Neural progenitor cell (in vitro differentiated cells): ENCODE data around the gene TIGD3. TPM values are rescaled to one million over a fixed set of nuclear protein-coding genes. Genes with fewer than 3 reads are reported as not detected.

Source experiments
- DNase-seq: peaks from one replicate; pipeline ENCODE4 v3.0.0-alpha.2; 2016; ENCODE audit warnings: low spot score
- H2AFZ ChIP-seq: fragments of 200-600 bp; sonication (generic); replicated peaks from 2 replicates; pipeline ENCODE4 v1.6.1; 2016; ENCODE audit warnings: antibody characterized with exemption
- H3F3A ChIP-seq: fragments of 200-600 bp; sonication (generic); 2 replicates; pipeline ENCODE4 v1.6.1; 2016; ENCODE audit warnings: antibody characterized with exemption, low read depth
- H3K27ac ChIP-seq: fragments of 200-600 bp; sonication (generic); 2 replicates; pipeline ENCODE4 v1.5.1; 2016; ENCODE audit warnings: mild to moderate bottlenecking
- H3K27me3 ChIP-seq: fragments of 200-600 bp; sonication (generic); 2 replicates; pipeline ENCODE4 v1.6.1; 2016; ENCODE audit warnings: mild to moderate bottlenecking, moderate library complexity
- H3K36me3 ChIP-seq: fragments of 200-600 bp; sonication (generic); 2 replicates; pipeline ENCODE4 v1.5.1; 2016
- H3K4me1 ChIP-seq: fragments of 200-600 bp; sonication (generic); 2 replicates; pipeline ENCODE4 v1.6.1; 2016; ENCODE audit warnings: mixed run types
- H3K4me2 ChIP-seq: fragments of 200-600 bp; sonication (generic); 2 replicates; pipeline ENCODE4 v1.6.1; 2016
- H3K4me3 ChIP-seq: fragments of 200-600 bp; sonication (generic); 2 replicates; pipeline ENCODE4 v1.5.1; 2016
- H3K79me2 ChIP-seq: fragments of 200-600 bp; sonication (generic); 2 replicates; pipeline ENCODE4 v1.6.1; 2016; ENCODE audit warnings: low read depth
- H3K9ac ChIP-seq: fragments of 200-600 bp; sonication (generic); 2 replicates; pipeline ENCODE4 v1.6.1; 2016
- H3K9me3 ChIP-seq: fragments of 200-600 bp; sonication (generic); 2 replicates; pipeline ENCODE4 v1.5.1; 2016; ENCODE audit warnings: low read depth
- H4K20me1 ChIP-seq: fragments of 200-600 bp; sonication (generic); 2 replicates; pipeline ENCODE4 v1.6.1; 2016; ENCODE audit warnings: low read depth
- H3K27ac Mint-ChIP-seq: 3 replicates; pipeline ENCODE4 v1.8.0; 2021; ENCODE audit warnings: mixed read lengths
- H3K27me3 Mint-ChIP-seq: 2 replicates; pipeline ENCODE4 v1.8.0; 2022; ENCODE audit warnings: low read depth, mild to moderate bottlenecking, inconsistent platforms, moderate library complexity, mixed read lengths; ENCODE audit not compliant: insufficient read depth
- H3K36me3 Mint-ChIP-seq: 3 replicates; pipeline ENCODE4 v1.8.0; 2021; ENCODE audit warnings: mixed read lengths
- H3K4me1 Mint-ChIP-seq: 3 replicates; pipeline ENCODE4 v1.8.0; 2021; ENCODE audit warnings: mixed read lengths
- H3K4me3 Mint-ChIP-seq: 3 replicates; pipeline ENCODE4 v1.8.0; 2021; ENCODE audit warnings: mild to moderate bottlenecking, moderate library complexity, mixed read lengths
- H3K9me3 Mint-ChIP-seq: 3 replicates; pipeline ENCODE4 v1.8.0; 2020; ENCODE audit warnings: mixed read lengths
- EZH2 ChIP-seq: fragments of 200-600 bp; sonication (generic); IDR thresholded peaks from 2 replicates; pipeline ENCODE4 v1.6.1; 2017; ENCODE audit warnings: antibody characterized with exemption, mild to moderate bottlenecking, moderate library complexity
- EZH2phosphoT487 ChIP-seq: fragments of 200-600 bp; sonication (generic); IDR thresholded peaks from 2 replicates; pipeline ENCODE4 v1.6.1; 2017; ENCODE audit warnings: antibody characterized with exemption
- total RNA-seq: library from RNA; depleted of rRNA; stranded (reverse); fragments of >200 nt; gene quantifications from 2 replicates; pipeline ENCODE4 v1.2.3, GENCODE V29; 2015; ENCODE audit warnings: low replicate concordance
- TF ChIP-seq, protein P1 (sequence below): fragments of 200-600 bp; sonication (generic); IDR thresholded peaks from 2 replicates; pipeline ENCODE4 v1.5.1; 2017; ENCODE audit warnings: antibody characterized with exemption, mild to moderate bottlenecking

TIGD3 gene
- total RNA-seq, 1 donor from 2014 or later, result 2.5 TPM

GRCh38 chr11:65404638-65405339, 50.2 kb downstream of the TIGD3 start:
- Histone ChIP-seq H3K36me3 (no peaks in the 10 kb centered on the region), H3K9me3 (no peaks in the 10 kb centered on the region), H3K4me2 (no peak overlapping the region), H3K27me3 (no peaks in the 10 kb centered on the region), H4K20me1 (no peaks in the 10 kb centered on the region), H2AFZ (no peak overlapping the region), H3K27ac (no peak overlapping the region), H3K79me2 (no peaks in the 10 kb centered on the region), H3K9ac (no peak overlapping the region), H3F3A (no peaks in the 10 kb centered on the region), H3K4me3 (no peak overlapping the region), H3K4me1 (no peaks in the 10 kb centered on the region)
- Mint-ChIP-seq H3K36me3 (peaks cover 12% of the 10 kb centered on the region), H3K27ac (no peak overlapping the region), H3K27me3 (no peaks in the 10 kb centered on the region), H3K9me3 (no peaks in the 10 kb centered on the region), H3K4me3 (no peak overlapping the region), H3K4me1 (peaks cover 7% of the 10 kb centered on the region)
- DNase-seq, result no peak
- no peak for TF ChIP-seq EZH2
- TF ChIP-seq, protein P1, sequence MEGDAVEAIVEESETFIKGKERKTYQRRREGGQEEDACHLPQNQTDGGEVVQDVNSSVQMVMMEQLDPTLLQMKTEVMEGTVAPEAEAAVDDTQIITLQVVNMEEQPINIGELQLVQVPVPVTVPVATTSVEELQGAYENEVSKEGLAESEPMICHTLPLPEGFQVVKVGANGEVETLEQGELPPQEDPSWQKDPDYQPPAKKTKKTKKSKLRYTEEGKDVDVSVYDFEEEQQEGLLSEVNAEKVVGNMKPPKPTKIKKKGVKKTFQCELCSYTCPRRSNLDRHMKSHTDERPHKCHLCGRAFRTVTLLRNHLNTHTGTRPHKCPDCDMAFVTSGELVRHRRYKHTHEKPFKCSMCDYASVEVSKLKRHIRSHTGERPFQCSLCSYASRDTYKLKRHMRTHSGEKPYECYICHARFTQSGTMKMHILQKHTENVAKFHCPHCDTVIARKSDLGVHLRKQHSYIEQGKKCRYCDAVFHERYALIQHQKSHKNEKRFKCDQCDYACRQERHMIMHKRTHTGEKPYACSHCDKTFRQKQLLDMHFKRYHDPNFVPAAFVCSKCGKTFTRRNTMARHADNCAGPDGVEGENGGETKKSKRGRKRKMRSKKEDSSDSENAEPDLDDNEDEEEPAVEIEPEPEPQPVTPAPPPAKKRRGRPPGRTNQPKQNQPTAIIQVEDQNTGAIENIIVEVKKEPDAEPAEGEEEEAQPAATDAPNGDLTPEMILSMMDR, result no peak
- TF ChIP-seq EZH2phosphoT487, result no peak

Other genes starting within 250 kb of the TIGD3 start
- gene TM7SF2, start 242.9 kb upstream of the TIGD3 start, total RNA-seq, result 36.1 and 109 TPM in 2 replicates
- 1.5 and 8.1 TPM in 2 replicates for gene ZNHIT2, start 237.1 kb upstream of the TIGD3 start, total RNA-seq
- 227 and 288 TPM in 2 replicates for gene FAU, start 232.6 kb upstream of the TIGD3 start, total RNA-seq
- gene MRPL49, start 232.4 kb upstream of the TIGD3 start, total RNA-seq, result 38.3 and 57.5 TPM in 2 replicates
- 7.2 and 12.0 TPM in 2 replicates for gene SYVN1, start 220.2 kb upstream of the TIGD3 start, total RNA-seq
- not detected in 2 replicates for gene SPDYC, start 184.5 kb upstream of the TIGD3 start, total RNA-seq
- 24.3 and 57.3 TPM in 2 replicates for gene CAPN1, start 172.8 kb upstream of the TIGD3 start, total RNA-seq
- gene POLA2, start 92.8 kb upstream of the TIGD3 start, total RNA-seq, result 33.3 and 47.7 TPM in 2 replicates
- gene CDC42EP2, start 39.9 kb upstream of the TIGD3 start, total RNA-seq, result 0.11 and 0.87 TPM in 2 replicates
- 63.3 and 72.1 TPM in 2 replicates for gene DPF2, start 20.9 kb upstream of the TIGD3 start, total RNA-seq
- 0.47 and 1.2 TPM in 2 replicates for gene SLC25A45, start 27.9 kb downstream of the TIGD3 start, total RNA-seq
- gene FRMD8, start 31.9 kb downstream of the TIGD3 start, total RNA-seq, result 5.8 and 28.3 TPM in 2 replicates
- 2.8 and 4.0 TPM in 2 replicates for gene NEAT1, start 68.0 kb downstream of the TIGD3 start, total RNA-seq
- 5,397 and 9,030 TPM in 2 replicates for gene MALAT1, start 144.3 kb downstream of the TIGD3 start, total RNA-seq
- 16.9 and 45.2 TPM in 2 replicates for gene SCYL1, start 170.3 kb downstream of the TIGD3 start, total RNA-seq
- 1.2 and 6.1 TPM in 2 replicates for gene LTBP3, start 203.6 kb downstream of the TIGD3 start, total RNA-seq
- gene ZNRD2, start 215.7 kb downstream of the TIGD3 start, total RNA-seq, result 15.5 and 34.0 TPM in 2 replicates
- 11.7 and 27.8 TPM in 2 replicates for gene FAM89B, start 217.8 kb downstream of the TIGD3 start, total RNA-seq
- gene EHBP1L1, start 221.3 kb downstream of the TIGD3 start, total RNA-seq, result 4.7 and 5.1 TPM in 2 replicates
- 0.34 TPM in 1 of 2 replicates, not detected in the other for gene KCNK7, start 241.0 kb downstream of the TIGD3 start, total RNA-seq